ENCODE data around the gene TEDC1. TPM values are rescaled to one million over a fixed set of nuclear protein-coding genes. Genes with fewer than 3 reads are reported as not detected.

The TEDC1 gene, protein sequence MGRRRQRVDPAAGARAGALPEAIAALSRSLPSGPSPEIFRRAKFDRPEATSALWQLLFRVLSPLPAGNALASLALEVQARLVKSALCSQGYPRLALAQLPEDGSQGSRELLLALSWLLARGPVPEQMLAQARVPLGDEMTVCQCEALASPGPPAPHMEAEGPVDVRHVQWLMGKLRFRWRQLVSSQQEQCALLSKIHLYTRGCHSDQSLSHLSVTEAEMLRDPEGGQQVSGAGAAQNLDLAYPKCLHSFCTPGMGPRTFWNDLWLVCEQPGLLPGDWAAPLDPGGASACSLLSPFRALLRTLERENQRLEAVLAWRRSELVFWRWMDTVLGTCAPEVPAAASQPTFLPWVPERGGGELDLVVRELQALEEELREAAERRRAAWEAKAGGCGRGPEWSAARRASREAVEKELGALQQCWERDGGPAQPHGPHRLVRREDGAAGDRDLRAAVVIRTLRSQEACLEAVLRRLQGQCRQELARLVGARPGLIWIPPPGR
- polyA plus RNA-seq (4.2 to 5.0 TPM (median 5.0 TPM) in 3 replicates), polyA minus RNA-seq (2.0 to 6.2 TPM (median 3.5 TPM) in 3 replicates)
- 0.85 TPM for polyA plus RNA-seq (2011; ENCODE audit: low read depth)
- polyA plus RNA-seq (2011; cell fraction: cytosol; rRNA removed): 1.6 and 5.4 TPM in 2 replicates
- polyA plus RNA-seq (2011; cell fraction: nucleus; rRNA removed): 5.5 and 5.6 TPM in 2 replicates
- polyA plus RNA-seq (2012; ENCODE audit: low replicate concordance): 2.0 and 10.5 TPM in 2 replicates
- polyA minus RNA-seq (2011; cell fraction: cytosol; rRNA and poly(A)+ RNA removed): 8.6 TPM
- 2.7 and 3.4 TPM in 2 replicates for polyA minus RNA-seq (2011; cell fraction: nucleus; rRNA and poly(A)+ RNA removed)

GRCh38 chr14:105490572-105491365 is at the start of gene TEDC1:
TSS of gene TEDC1 (plus strand) at chr14:105491246. CDS start at chr14:105491376, 130 bp downstream.
- Histone ChIP-seq H3K27ac (ENCODE audit: control insufficient read depth, insufficient read depth, low read length) (peak within 1 kb of the TSS; percentile 82), H3K4me2 (ENCODE audit: control insufficient read depth, extremely low read depth, insufficient read depth, low read depth, low read length) (peak within 1 kb of the TSS; percentile 86), H4K20me1 (ENCODE audit: control insufficient read depth, extremely low read depth, insufficient read depth, low read length) (peaks cover 5% of the 10 kb centered on the region), H2AFZ (ENCODE audit: control insufficient read depth, low read length) (peak within 1 kb of the TSS; percentile 53), H3K4me3 (ENCODE audit: control insufficient read depth in 2 of 3, extremely low read depth in 1 of 3, insufficient read depth in 2 of 3, low read depth in 1 of 3, low read length in 3 of 3) (peak within 1 kb of the TSS; percentile 68 to 84 (median 73)), H3K79me2 (ENCODE audit: control insufficient read depth, insufficient read depth, low read length) (no peaks in the 10 kb centered on the region), H3K9ac (ENCODE audit: control insufficient read depth, extremely low read depth, insufficient read depth, low read length) (peak within 1 kb of the TSS; percentile 87), H3K27me3 (ENCODE audit: control insufficient read depth, extremely low read depth, insufficient read depth, low read length) (peaks cover 24% of the 10 kb centered on the region), H3K9me3 (ENCODE audit: control insufficient read depth, low read depth, low read length) (no peaks in the 10 kb centered on the region), H3K4me1 (ENCODE audit: control insufficient read depth, extremely low read depth, insufficient read depth, low read length) (peaks cover 15% of the 10 kb centered on the region), H3K36me3 (ENCODE audit: control insufficient read depth in 2 of 2, extremely low read depth in 1 of 2, insufficient read depth in 2 of 2, low read length in 2 of 2) (peaks cover 0 to 2% of the 10 kb centered on the region in 2 experiments), H3K9me1 (ENCODE audit: control insufficient read depth, extremely low read depth, insufficient read depth, low read length) (no peaks in the 10 kb centered on the region)
- FAIRE-seq (peak; percentile 87), DNase-seq (ENCODE audit: low read depth, low spot score) (peak; percentile 99)
- dilution Hi-C loops (cut with MboI; ENCODE audit: extremely low pct_ligation_motif_present, low sequenced_read_pairs): no loop called here
- TF ChIP-seq CTCF (optimal IDR thresholded peaks at IDR 0.05 in 1 of 3, IDR thresholded peaks at IDR 0.05 in 1 of 3, conservative IDR thresholded peaks at IDR 0.05 in 1 of 3; ENCODE audit: extremely low read depth in 1 of 3, insufficient read depth in 2 of 3, low read length in 3 of 3): peak in 2 of 3 experiments; percentile 50 to 83
- TF ChIP-seq EZH2 (IDR thresholded peaks at IDR 0.05; ENCODE audit: low read length): peak; percentile 50

DNA sequence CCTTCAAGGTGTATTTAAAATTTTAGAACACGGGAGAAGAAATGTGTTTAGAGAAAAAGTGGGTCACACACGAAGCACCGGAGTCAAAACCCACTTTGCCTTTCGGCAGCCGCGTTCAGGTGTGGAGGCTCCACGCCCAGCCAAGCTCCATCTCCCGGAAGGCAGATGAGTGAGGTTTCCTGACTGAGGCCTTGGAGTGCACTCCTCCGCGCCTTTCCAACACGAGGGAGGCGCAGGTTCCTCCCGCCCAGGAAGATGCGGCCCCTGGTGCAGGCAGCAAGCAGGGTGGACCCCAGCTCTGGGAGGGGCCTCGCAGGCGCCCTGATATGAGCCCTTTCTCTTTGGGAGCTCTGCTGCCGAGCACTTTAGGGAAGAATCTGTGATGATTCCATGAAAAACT is 48.9 kb upstream of the TEDC1 start:
- H3K27me3 ChIP-seq (ENCODE audit: control insufficient read depth, extremely low read depth, insufficient read depth, low read length): no peaks in the 10 kb centered on the region
- H3K79me2 ChIP-seq (ENCODE audit: control insufficient read depth, insufficient read depth, low read length): peaks cover 42% of the 10 kb centered on the region
- no peak overlapping the region for H3K27ac ChIP-seq (ENCODE audit: control insufficient read depth, insufficient read depth, low read length)
- H3K4me2 ChIP-seq (ENCODE audit: control insufficient read depth, extremely low read depth, insufficient read depth, low read depth, low read length): no peak overlapping the region
- TF ChIP-seq EZH2 (IDR thresholded peaks at IDR 0.05; ENCODE audit: low read length): no peak
- TF ChIP-seq CTCF (optimal IDR thresholded peaks at IDR 0.05 in 1 of 3, IDR thresholded peaks at IDR 0.05 in 1 of 3, conservative IDR thresholded peaks at IDR 0.05 in 1 of 3; ENCODE audit: extremely low read depth in 1 of 3, insufficient read depth in 2 of 3, low read length in 3 of 3): no peak
- H3K4me1 ChIP-seq (ENCODE audit: control insufficient read depth, extremely low read depth, insufficient read depth, low read length): no peaks in the 10 kb centered on the region
- H3K36me3 ChIP-seq (ENCODE audit: control insufficient read depth in 2 of 2, extremely low read depth in 1 of 2, insufficient read depth in 2 of 2, low read length in 2 of 2): peaks cover 13 to 30% of the 10 kb centered on the region in 2 experiments
- no peak overlapping the region for H2AFZ ChIP-seq (ENCODE audit: control insufficient read depth, low read length)
- dilution Hi-C loops (cut with MboI; ENCODE audit: extremely low pct_ligation_motif_present, low sequenced_read_pairs): no loop called here
- no peaks in the 10 kb centered on the region for H3K9me1 ChIP-seq (ENCODE audit: control insufficient read depth, extremely low read depth, insufficient read depth, low read length)
- no peak overlapping the region for H3K4me3 ChIP-seq (ENCODE audit: control insufficient read depth in 2 of 3, extremely low read depth in 1 of 3, insufficient read depth in 2 of 3, low read depth in 1 of 3, low read length in 3 of 3)
- no peaks in the 10 kb centered on the region for H3K9me3 ChIP-seq (ENCODE audit: control insufficient read depth, low read depth, low read length)
- no peak overlapping the region for H3K9ac ChIP-seq (ENCODE audit: control insufficient read depth, extremely low read depth, insufficient read depth, low read length)
- FAIRE-seq: no peak
- no peak for DNase-seq (ENCODE audit: low read depth, low spot score)
- H4K20me1 ChIP-seq (ENCODE audit: control insufficient read depth, extremely low read depth, insufficient read depth, low read length): peaks cover 22% of the 10 kb centered on the region

Measured in keratinocyte (primary cell).